RPMI8226 (cell line): ENCODE results near the gene NCOA1.
"Not testable (repeated sequence)": the region's sequence is repeated elsewhere in the genome, so short reads cannot be mapped to it uniquely, and the experiment has no call there.

Source experiments
- DNase-seq: peaks from one replicate; pipeline ENCODE4 v3.0.0-alpha.2; 2015

Gene NCOA1

DNA sequence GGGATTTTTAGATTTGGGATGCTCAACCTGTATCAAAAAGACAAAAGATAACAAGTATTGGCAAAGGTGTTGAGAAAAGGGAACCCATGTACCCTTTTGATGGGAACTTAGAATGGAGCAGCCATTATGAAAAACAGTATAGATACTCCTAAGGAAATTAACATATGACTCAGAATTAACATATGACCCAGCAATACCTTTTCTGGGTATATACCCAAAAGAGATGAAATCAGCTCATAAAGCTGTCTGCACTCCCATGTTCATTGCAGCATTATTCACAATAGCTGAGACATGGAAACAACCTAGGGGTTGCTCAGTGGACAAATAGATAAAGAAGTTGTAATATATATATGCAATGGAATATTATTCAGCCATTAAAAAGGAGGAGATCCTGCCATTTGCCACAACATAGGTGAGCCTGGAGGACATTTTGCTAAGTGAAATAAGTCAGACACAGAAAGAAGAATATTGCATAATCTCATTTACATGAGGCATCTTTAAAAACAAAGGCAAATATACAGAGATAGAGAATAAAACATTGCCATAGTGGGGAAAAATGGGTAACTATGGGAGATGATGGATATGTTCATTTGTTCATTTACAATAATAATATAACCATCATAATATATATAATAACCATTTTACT lies 160.1 kb downstream of the NCOA1 start:
- DNase-seq, result no peak

DNA sequence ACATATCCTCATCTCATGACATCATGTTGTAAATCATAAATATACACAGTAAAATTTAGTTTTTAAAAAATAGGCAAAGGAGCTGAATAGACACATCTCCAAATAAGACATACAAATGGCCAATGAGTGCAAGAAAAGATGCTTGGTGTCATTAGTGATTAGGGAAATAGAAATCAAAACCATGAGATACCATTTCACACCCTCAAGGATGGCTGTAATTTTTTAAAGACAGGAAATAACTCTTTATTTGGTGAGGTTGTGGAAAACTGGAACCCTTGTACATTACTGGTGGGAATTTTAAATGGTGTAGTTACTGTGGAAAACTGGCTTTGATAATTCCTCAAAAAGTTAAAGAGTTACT lies 160.6 kb downstream of the NCOA1 start:
- DNase-seq, result no peak

DNA sequence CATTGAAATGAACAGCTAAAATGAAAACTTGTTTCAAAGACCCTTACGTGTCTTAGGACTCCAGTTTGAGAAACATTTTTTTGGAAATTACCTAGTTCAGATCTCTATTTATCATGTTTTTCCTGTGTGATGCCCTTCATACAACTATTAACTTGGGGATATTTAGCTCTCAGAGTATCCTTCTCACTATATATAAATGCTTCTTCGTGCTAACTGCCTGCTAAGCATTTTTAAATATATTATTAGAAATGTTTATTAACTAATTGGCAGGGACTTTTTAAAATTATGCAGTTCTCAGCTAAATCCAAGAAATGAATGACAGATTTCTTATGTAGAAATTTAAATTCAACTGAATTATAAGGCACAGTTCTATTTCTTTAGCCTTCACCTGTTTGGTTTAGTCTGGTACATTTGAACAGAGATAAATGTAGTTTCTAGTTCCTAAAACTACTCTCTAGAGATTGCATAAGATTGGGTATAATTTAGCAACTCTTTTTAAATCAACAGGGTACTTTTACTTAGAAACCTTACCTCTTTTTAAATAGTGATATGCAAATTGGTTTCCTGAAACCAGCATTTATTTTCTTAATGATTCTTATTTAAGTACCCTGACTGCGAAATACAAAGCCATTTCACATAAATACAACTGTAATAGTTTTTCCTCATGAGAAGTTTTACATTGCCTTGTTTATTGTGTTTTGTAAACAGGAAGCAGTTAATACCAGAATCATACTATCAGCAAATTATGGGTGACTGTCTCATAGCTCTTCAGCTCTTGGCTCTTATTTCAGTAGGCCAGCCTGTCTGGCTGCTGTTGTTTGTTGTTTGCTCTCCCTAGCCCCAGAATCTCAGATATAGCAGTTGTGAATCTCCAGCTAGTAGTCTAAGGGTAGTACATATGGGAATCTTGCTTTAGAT lies 161.5 kb downstream of the NCOA1 start:
- no peak for DNase-seq

DNA sequence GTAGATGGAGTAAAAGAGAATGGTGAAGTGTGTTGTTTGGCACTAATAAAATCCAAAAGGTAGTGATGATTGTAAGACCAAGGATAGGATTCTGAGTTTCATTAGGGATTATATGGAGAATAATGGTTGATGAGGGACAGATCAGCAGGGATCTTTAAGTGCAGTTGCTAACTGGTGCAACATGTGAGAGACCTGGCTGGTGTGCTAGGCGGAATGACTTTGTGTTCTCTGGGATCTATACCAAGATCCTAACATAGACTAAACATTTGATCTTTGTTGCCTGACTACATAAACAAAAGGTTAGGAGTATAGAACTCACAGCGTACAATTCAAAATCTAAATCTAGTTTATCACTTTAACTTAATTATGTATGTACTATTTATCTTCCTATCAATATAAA lies 166.8 kb downstream of the NCOA1 start:
- no peak for DNase-seq

DNA sequence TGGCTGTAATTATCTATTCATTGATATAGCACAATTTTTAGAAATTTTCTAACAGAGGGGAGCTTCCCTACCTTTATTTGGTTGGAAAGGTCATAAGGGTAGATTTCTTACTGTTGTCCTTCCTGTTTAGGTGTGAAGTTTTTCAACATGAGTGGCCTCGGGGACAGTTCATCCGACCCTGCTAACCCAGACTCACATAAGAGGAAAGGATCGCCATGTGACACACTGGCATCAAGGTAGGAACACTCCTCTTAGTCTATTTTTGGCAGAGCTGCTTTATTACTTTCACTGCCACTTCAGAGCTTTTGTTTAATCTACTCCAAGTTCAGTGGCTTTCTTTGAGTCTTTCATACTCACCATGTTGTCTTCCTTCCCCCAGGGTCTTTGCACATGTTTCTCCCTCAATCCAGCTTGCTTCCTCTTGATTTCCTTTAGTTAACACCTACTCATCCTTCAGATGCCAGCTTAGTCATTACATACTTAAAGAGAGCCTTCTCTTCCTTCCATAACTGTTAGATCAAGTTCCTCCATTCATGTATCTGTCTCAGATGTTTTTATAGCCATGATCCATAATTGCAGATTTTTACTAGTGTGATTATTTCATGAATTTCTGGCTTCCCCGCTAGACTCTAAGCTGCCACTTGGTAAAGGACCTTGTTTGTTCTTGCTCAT lies 167.6 kb downstream of the NCOA1 start:
- DNase-seq, result no peak

DNA sequence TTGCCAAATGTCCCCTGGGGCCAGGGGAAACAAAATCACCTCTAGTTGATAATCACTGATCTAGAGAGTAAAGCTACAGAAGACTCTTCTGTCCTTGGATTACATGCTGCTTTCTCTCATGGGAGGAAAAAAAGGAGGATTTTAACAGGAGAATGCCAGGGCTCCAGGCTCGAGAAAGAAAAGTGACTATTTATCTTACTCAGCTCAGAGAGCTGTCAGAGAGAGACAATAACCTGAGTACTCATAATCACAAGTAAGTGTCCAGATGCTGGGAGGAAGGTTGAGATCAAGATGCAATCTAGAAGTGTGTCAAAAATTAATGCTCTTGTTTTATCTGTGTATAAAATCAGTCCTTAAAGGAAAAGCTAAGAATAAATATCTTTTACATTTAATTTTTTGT lies 168.8 kb downstream of the NCOA1 start:
- DNase-seq, result no peak

DNA sequence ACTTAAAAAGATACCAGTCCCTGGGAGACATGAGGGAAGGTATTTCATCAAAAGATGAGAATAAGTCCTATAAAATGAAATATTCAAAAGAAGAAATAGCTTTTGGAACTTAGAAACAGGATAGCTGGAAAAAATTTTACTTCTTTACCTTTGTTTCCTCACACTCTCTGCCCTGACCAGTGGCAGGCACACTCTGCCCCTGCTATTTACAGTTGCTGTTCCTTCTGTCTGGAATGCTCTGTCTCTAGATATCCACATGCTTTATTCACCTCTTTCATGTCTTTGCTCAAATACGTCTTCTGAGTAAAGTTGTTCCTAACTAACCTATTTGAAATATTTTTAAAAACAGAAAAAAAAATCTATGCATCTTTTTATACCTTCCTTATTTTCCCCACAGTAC lies 176.5 kb downstream of the NCOA1 start:
- DNase-seq, result no peak

DNA sequence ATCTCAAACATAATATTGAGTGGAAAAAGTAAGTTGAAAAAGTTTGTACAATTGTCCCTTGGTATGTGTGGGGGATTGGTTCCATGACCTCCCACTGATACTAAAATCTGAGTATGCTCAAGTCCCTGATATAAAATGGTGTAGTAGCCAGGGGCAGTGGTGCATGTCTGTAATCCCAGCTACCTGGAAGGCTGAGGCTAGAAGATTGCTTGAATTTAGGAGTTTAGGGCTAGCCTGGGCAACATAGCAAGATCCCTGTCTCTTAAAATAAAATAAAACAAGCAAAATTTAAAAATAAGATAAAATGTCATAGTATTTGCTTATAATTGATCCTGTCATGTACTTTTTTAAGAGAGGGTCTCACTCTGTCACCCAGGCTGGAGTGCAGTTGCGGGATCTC lies 180.2 kb downstream of the NCOA1 start:
- no peak for DNase-seq

DNA sequence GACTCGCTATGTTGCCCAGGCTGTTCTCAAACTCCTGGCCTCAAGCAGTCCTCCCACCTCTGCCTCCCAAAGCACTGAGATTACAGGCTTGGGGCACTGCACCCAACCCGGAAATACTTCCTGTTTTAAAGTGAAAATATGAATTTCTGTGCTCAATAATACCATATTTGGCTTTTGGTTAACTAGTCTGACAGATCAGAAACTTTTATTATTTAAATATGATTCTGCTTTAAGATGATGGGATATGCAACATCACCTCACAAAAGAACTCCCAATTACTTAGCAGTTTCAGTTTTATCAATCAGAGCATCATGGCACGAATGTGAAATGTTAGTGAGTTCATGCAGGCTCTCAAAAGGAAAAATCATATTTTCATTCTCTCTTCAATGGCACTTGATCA lies 181.5 kb downstream of the NCOA1 start:
- no peak for DNase-seq

DNA sequence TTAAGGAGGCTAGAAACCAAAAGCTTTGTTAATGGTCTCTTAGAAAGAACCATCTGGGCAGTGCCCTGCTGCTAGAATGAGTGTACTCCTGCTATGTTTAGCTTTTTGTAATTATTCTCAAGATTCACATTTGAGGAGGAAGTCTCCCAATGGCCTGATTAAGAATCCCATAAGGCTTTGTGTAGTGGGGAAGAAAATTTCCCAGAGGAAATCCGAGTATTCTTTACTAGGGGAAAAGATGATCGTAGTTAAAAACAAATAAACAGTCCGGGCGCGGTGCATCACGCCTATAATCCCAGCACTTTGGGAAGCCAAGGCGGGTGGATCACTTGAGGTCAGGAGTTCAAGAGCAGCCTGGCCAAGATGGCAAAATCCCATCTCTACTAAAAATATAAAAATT lies 184.3 kb downstream of the NCOA1 start:
- DNase-seq, result no peak

DNA sequence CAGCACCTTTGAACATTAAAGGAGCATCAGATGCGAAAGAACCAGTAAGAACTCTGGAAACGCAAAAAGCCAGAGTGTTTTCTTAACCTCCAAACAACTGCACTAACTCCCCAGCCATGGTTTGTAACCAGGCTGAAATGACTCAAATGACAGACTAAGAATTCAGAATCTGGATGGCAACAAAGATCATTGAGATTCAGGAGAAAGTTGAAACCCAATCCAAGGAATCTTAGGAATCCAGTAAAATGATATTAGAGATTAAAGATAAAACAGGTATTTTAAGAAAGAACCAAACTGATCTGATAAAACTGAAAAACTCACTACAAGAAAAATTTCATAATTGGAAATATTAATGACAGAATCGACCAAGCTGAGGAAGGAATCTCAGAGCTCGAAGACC lies 185.4 kb downstream of the NCOA1 start:
- DNase-seq, result no peak

DNA sequence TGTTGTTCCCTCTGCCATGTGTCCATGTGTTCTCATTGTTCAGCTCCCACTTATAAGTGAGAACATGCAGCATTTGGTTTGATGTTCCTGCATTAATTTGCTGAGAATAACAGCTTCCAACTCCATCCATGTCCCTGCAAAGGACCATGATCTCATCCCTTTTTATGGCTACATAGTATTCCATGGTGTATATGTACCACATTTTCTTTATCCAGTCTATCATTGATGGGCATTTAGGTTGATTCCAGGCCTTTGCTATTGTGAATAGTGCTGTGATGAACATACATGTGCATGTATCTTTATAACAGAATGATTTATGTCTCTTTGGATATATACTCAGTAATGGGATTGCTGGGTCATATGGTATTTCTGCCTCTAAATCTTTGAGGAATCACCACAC lies 187.0 kb downstream of the NCOA1 start:
- DNase-seq, result not testable (repeated sequence)

DNA sequence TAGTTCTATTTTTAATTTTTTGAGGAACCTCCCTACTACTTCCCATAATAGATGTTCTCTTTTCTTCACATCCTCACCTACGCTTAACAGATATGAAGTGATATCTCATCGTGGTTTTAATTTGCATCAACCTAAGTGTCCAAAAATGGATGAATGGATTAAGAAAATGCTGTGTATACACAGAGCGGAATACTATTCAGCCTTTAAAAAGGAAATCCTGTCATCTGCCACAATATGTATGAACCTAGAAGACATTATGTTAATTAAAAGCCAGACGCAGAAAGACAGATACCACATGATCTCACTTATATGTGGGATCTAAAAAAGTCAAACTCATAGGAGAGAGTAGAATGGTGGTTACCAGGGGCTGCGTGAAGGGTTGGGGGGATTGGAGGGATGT lies 189.1 kb downstream of the NCOA1 start:
- DNase-seq, result no peak

DNA sequence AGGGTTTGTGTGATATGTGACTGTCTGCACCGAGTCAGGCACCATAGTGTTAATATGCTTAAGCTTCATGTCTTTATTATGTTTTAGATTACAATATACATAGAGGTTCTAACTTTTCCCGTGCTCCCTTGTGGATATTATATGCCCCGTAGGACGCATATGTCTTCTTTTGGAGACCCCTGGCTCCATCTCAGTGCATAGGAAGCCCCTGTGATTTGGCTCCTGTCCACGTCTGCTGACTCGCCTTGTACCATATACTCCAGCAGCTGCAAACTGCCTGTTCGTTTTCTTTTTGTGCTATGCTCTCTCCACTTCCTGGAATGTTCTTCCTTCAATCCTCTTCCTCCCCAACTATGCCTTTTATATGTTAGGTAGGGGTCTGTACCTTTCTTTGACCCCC lies 191.2 kb downstream of the NCOA1 start:
- DNase-seq, result no peak

DNA sequence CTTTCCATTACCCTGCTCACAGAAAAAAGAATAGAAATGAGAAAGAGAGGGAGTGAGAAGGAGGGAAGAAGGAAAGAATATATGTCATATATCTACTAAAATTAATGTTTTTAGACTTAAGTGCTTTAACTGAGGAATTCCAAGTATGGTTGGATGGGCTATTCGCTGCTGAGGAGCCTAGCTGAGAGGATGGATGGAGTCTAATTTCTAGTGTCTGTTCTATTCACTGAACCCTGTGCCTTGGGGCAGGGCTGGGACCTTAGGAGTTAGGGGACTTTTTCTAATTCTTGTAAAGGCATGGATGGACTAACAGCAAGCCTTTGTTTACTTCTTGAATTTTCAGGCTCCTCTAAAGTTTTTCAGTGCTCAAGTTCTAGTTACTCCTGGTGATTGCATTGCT lies 192.4 kb downstream of the NCOA1 start:
- no peak for DNase-seq

DNA sequence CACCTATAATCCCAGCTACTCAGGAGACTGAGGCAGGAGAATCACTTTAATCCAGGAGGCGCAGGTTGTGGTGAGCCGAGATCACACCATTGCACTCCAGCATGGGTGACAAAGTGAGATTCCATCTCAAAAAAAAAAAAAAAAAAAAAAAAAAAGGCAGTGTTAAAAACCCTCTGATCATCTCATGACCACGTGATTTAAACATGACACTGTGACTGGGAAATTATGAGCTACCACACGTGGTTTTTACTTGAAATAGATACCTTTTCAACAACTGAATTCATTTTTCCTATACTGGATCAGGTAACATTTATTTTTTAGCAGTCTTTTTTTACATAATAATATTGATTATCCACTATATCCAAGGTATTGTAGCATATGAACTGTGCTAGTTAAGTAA lies 199.5 kb downstream of the NCOA1 start:
- no peak for DNase-seq

DNA sequence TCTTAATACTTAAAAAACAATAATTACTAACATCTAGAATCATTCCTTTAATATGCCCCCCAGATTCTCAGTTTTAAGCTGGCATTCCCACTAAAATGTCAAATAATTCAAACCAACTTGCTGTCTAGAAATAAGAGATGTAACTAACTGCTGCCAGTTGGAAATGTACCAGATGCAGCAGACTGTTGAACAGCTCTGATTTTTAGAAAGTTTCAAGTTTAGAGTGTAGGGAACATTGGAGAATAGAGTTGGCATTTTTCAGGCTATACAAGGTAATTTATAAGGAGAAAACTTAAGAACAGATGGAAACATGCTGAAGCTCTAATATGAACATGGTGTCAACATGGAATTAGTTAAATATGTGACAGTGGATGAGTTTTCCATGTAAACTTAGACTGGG lies 200.8 kb downstream of the NCOA1 start:
- DNase-seq, result no peak

DNA sequence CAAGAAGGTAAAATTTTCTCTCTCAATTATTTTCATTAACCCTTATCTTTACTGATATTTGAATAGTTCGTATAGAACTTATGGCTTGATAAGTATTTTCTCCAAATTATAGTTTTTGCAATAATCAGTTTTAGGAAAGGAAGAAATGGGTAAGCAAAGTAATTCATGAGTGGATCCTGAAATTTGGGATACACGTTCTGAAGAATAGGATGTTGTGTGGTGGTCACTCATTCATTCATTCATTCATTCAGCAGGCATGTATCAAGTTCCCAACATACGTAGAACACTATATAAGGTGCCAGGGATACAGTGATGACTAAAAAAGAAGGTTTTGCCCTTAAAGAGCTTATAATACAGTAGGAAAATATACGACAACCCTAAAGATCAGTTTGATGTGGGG lies 206.7 kb downstream of the NCOA1 start:
- DNase-seq, result no peak

DNA sequence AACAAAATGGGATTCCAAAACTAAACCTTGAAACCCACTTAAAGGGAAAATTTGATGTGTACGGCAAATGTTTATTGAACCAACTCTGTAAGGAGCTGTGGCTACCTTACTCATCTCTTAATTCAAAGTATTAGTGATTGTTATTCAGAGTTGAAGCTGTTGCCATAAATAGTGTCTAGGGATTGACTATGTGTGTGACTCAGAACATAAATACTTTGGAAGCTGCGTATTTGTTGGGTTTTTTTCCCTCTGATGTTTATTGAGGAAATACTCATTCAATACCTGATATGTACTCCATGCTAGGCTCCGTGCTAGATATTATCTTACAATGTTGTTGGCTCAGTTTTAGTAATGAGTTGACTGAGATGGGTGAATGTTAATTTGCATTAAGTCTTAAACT lies 211.7 kb downstream of the NCOA1 start:
- no peak for DNase-seq

DNA sequence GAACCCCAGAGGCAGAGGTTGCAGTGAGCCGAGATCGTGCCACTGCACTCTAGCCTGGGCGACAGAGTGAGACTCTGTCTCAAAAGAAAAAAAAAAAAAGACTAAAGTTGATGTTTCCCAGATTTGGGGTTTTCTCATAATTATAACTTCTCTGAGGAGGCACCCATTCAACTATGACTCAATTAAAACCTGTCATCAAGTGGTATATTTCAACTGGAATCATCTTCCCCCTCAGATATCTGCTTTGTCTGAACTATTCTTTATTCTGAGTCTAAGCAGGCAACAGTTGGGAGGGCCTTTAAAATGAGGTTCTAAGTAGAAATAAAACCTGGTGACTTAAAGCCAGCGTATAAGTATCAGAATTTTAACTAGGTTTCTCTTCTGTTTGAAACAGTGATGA lies 213.6 kb downstream of the NCOA1 start:
- DNase-seq, result no peak

DNA sequence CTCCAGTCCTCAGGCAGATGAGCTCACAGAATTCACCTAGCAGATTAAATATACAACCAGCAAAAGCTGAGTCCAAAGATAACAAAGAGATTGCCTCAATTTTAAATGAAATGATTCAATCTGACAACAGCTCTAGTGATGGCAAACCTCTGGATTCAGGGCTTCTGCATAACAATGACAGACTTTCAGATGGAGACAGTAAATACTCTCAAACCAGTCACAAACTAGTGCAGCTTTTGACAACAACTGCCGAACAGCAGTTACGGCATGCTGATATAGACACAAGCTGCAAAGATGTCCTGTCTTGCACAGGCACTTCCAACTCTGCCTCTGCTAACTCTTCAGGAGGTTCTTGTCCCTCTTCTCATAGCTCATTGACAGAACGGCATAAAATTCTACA lies 216.1 kb downstream of the NCOA1 start:
- DNase-seq, result no peak

DNA sequence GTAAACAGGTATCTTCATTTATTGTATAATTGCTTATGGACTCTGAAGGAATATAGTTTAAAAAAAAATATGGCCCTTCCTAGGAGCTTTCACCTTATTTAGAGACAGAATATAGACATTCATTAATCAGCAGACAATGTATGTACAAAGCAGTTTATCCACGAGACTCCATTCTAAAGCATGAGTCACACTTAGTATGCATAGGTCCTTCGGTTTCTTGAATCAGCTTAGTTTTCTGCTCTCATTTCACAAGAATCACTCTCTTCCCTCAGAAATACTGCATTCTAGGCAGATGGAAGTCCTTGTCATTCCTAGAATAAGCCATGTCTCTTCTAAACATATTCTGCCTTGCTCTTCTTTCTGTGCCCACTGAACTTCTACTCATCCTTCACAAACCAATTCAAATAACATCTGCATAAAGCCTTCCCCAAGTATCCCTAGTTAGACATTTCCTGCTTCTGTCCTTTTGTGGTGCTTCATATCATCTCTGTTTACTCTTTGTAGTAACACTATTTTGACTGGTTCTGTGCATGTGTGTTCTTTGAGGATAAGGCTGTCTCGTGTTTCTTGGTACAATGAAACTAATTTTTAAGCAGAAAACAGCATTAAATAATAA lies 217.6 kb downstream of the NCOA1 start:
- DNase-seq, result no peak

DNA sequence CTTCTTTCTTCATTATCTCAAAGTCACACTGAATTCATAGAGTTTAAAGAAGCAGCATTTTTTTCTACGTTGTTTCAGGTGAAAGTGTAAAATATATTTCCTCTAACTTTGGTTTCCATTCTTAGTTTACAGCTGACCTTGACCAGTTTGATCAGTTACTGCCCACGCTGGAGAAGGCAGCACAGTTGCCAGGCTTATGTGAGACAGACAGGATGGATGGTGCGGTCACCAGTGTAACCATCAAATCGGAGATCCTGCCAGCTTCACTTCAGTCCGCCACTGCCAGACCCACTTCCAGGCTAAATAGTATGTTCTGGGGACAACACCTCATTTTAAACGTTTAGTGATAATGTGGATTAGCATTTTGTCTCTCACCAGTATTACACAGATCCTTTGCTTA lies 219.8 kb downstream of the NCOA1 start:
- no peak for DNase-seq

DNA sequence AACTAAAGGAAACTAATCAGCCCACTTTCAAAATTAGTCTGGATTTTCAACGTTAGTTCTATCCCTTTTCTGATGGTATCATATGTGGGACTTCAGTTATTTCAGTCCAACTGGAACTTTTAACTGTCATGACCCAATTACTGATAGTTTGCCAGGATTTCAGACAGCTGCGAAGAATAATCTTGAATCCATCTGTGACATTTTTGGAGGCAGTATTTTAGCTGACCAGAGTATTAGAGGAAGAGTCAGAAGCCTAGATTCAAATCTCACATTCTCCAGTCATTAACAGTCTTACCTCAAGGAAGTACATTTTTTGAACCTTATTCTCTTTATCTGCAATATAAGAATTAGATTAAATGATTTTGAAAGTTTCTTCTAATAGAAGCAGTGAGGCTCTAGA lies 220.8 kb downstream of the NCOA1 start:
- no peak for DNase-seq
